IMR-90 (cell line): Measurements from ENCODE around the gene POLR2E. TPM values are rescaled to one million over a fixed set of nuclear protein-coding genes. Genes with fewer than 3 reads are reported as not detected.

ENCODE experiments used
- ATAC-seq: fragments of 200-7000 bp; cut with Tn5 transposase; 2 replicates; pipeline ENCODE4 v1.9.1; 2020; ENCODE audit warnings: low read depth, mild to moderate bottlenecking, moderate library complexity
- BruUV-seq: library from RNA; stranded (reverse); fragments of 400-500 nt; replicated peaks from 2 replicates; lab custom pipeline; 2021; lab: Mats Ljungman, UMichigan
- CTCF ChIA-PET: fragments of 300-600 bp; formaldehyde crosslinking; extraction: SDS; loops from one replicate; lab custom pipeline; 2021; ENCODE audit warnings: antibody characterized with exemption; lab: Yijun Ruan, JAX
- POLR2A ChIA-PET: fragments of 300-600 bp; sonication (Branson Sonifier 250); formaldehyde crosslinking; loops from one replicate; lab custom pipeline; 2022; ENCODE audit warnings: antibody characterized with exemption; ENCODE audit not compliant: unreplicated experiment; lab: Charles Lee
- DNase-seq: peaks from one replicate; pipeline ENCODE4 v3.0.0; 2013
- H2AFZ ChIP-seq: replicated peaks from 2 replicates; pipeline ENCODE3; 2013; ENCODE audit warnings: low read length, mild to moderate bottlenecking; ENCODE audit not compliant: poor library complexity
- H2AK5ac ChIP-seq: 2 replicates; pipeline ENCODE4 v1.6.1; 2013; ENCODE audit warnings: low read depth, low read length, inconsistent platforms
- H2AK9ac ChIP-seq: replicated peaks from 2 replicates; pipeline ENCODE3; 2013; ENCODE audit warnings: mild to moderate bottlenecking, low read depth, low read length, moderate library complexity; ENCODE audit not compliant: poor library complexity
- H2BK120ac ChIP-seq: 2 replicates; pipeline ENCODE4 v1.6.1; 2013; ENCODE audit warnings: low read depth, low read length, inconsistent platforms
- H2BK15ac ChIP-seq: 3 replicates; pipeline ENCODE4 v1.6.1; 2013; ENCODE audit warnings: low read depth, low read length, inconsistent platforms
- H2BK20ac ChIP-seq: 2 replicates; pipeline ENCODE4 v1.6.1; 2013; ENCODE audit warnings: low read depth, mild to moderate bottlenecking, inconsistent platforms, low read length, moderate library complexity
- H2BK5ac ChIP-seq: 2 replicates; pipeline ENCODE4 v1.6.1; 2013; ENCODE audit warnings: mild to moderate bottlenecking, low read depth, low read length, inconsistent platforms; ENCODE audit not compliant: poor library complexity, severe bottlenecking
- H3K14ac ChIP-seq: replicated peaks from 2 replicates; pipeline ENCODE4 v1.6.1; 2013; ENCODE audit warnings: low read depth, low read length, inconsistent platforms
- H3K18ac ChIP-seq: 2 replicates; pipeline ENCODE4 v1.6.1; 2013; ENCODE audit warnings: low read depth, low read length, control low read depth
- H3K23ac ChIP-seq: 2 replicates; pipeline ENCODE4 v1.6.1; 2013; ENCODE audit warnings: low read depth, low read length, inconsistent platforms
- H3K27ac ChIP-seq: 2 replicates; pipeline ENCODE4 v1.5.1; 2013; ENCODE audit warnings: mild to moderate bottlenecking, control low read depth, low read length; ENCODE audit not compliant: insufficient read depth
- H3K27me3 ChIP-seq: 2 replicates; pipeline ENCODE4 v1.6.1; 2013; ENCODE audit warnings: low read length; ENCODE audit not compliant: control insufficient read depth, insufficient read depth
- H3K36me3 ChIP-seq: 2 replicates; pipeline ENCODE4 v1.6.1; 2013; ENCODE audit warnings: low read length, mixed read lengths; ENCODE audit not compliant: control insufficient read depth, insufficient read depth
- H3K4ac ChIP-seq: 2 replicates; pipeline ENCODE4 v1.6.1; 2013; ENCODE audit warnings: low read depth, low read length, inconsistent platforms
- H3K4me1 ChIP-seq: 2 replicates; pipeline ENCODE4 v1.6.1; 2013; ENCODE audit warnings: low read length, mixed read lengths; ENCODE audit not compliant: control insufficient read depth, insufficient read depth
- H3K4me2 ChIP-seq: 2 replicates; pipeline ENCODE4 v1.6.1; 2013; ENCODE audit warnings: low read depth, mild to moderate bottlenecking, control low read depth, low read length, moderate library complexity
- H3K4me3 ChIP-seq: 2 replicates; pipeline ENCODE4 v1.5.1; 2013; ENCODE audit warnings: low read depth, mild to moderate bottlenecking, control low read depth, low read length, moderate library complexity; ENCODE audit not compliant: insufficient read depth
- H3K56ac ChIP-seq: 2 replicates; pipeline ENCODE4 v1.6.1; 2013; ENCODE audit warnings: low read length, inconsistent platforms; ENCODE audit not compliant: insufficient read depth; ENCODE audit errors: extremely low read depth
- H3K79me1 ChIP-seq, 2 experiments: 2 replicates each; pipeline ENCODE4 v1.6.1; 2013; ENCODE audit warnings: low read length in 2 of 2, inconsistent platforms in 1 of 2, low read depth in 1 of 2
- H3K9ac ChIP-seq: 2 replicates; pipeline ENCODE4 v1.6.1; 2013; ENCODE audit warnings: low read depth, low read length, control low read depth
- H3K9me1 ChIP-seq: 2 replicates; pipeline ENCODE4 v1.6.1; 2013; ENCODE audit warnings: low read length, inconsistent platforms; ENCODE audit not compliant: insufficient read depth
- H3K9me3 ChIP-seq: 2 replicates; pipeline ENCODE4 v1.6.1; 2013; ENCODE audit warnings: low read length; ENCODE audit not compliant: control insufficient read depth, insufficient read depth
- H4K20me1 ChIP-seq: 2 replicates; pipeline ENCODE4 v1.6.1; 2013; ENCODE audit warnings: low read length, inconsistent platforms; ENCODE audit not compliant: insufficient read depth
- H4K5ac ChIP-seq: 2 replicates; pipeline ENCODE4 v1.6.1; 2013; ENCODE audit warnings: mild to moderate bottlenecking, low read depth, low read length, control low read depth
- H4K8ac ChIP-seq, 2 experiments: 2 replicates each; pipeline ENCODE4 v1.6.1; 2013; ENCODE audit warnings: low read depth in 2 of 2, low read length in 2 of 2, control low read depth in 1 of 2, inconsistent platforms in 1 of 2
- H4K91ac ChIP-seq: 2 replicates; pipeline ENCODE4 v1.6.1; 2013; ENCODE audit warnings: low read depth, low read length, inconsistent platforms; ENCODE audit not compliant: insufficient read depth
- BHLHE40 ChIP-seq: fragments of 150-350 bp; IDR thresholded peaks from 2 replicates; pipeline ENCODE4 v1.6.1; 2016; ENCODE audit warnings: mild to moderate bottlenecking, low read depth, low read length
- RAD21 ChIP-seq: IDR thresholded peaks from 2 replicates; pipeline ENCODE4 v1.6.1; 2012; ENCODE audit warnings: low read length, improper control_type of control experiment
- RCOR1 ChIP-seq: IDR thresholded peaks from 2 replicates; pipeline ENCODE4 v1.6.1; 2012; ENCODE audit warnings: mild to moderate bottlenecking, low read length, improper control_type of control experiment; ENCODE audit not compliant: insufficient replicate concordance
- WGBS, 2 experiments: methylation state at CpG; one replicate each; pipeline versions ENCODE4 v1.1.5 to v1.1.7; 2013; ENCODE audit warnings: missing lambda C conversion rate in 2 of 2; ENCODE audit not compliant: insufficient read length in 1 of 2; ENCODE audit errors: extremely low coverage in 2 of 2; 5-methylcytosine and 5-hydroxymethylcytosine counted together
- dilution Hi-C: fragments of 300-500 bp; cut with HindIII; formaldehyde crosslinking; loops from one replicate; pipeline ENCODE4 v1.14.3; 2018; ENCODE audit warnings: low sequenced_read_pairs; ENCODE audit not compliant: unreplicated experiment
- in situ Hi-C: fragments of 300-500 bp; cut with MboI; formaldehyde crosslinking; loops from 3 replicates; pipeline ENCODE4 v1.14.3; 2019; ENCODE audit warnings: low sequenced_read_pairs, inconsistent platforms, mixed read lengths
- intact Hi-C: fragments of 100-400 bp; cut with micrococcal nuclease; formaldehyde crosslinking; loops from 2 replicates; pipeline ENCODE4 v1.10.0; 2022
- polyA plus RNA-seq, 3 experiments: library from polyadenylated mRNA; depleted of rRNA; stranded (reverse); fragments of >200 nt; gene quantifications; 2 replicates each; pipeline ENCODE4 v1.2.3, GENCODE V29; 2012; ENCODE audit warnings: low replicate concordance in 1 of 3
- total RNA-seq: library from RNA; depleted of rRNA; stranded (reverse); fragments of >200 nt; gene quantifications from 2 replicates; pipeline ENCODE4 v1.2.3, GENCODE V29; 2012
- TF ChIP-seq, protein P1 (sequence below): fragments of 150-350 bp; IDR thresholded peaks from 2 replicates; pipeline ENCODE4 v1.6.1; 2017; ENCODE audit warnings: mild to moderate bottlenecking, antibody characterized with exemption, low read length, low read depth

POLR2E gene
- total and polyA plus RNA-seq, 2 of the 4 experiments (the other 2 are of a cell fraction): 294 to 391 TPM

DNA sequence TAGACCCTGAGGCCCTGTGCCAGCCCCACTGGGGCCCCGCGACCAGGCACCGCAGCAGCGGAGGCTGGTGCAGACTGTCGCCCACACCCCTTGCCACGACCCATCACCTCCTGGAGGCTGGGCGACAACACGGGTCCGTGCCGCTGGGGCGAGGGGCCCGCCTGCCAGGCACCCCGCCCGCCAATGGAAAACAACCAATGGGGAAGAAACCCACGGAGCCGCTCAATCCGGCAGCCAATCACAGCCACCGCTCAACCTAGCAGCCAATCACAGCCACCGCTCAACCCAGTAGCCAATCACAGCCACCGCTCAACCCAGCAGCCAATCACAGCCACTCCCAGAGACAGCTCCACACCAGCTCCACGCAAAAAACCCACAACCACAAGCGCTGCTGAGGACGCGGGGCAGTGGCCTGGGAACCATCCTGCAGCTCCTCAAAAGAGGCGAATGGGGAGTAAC lies 38.3 kb upstream of the POLR2E start:
- no peaks in the 10 kb centered on the region for H3K9me3 ChIP-seq
- ATAC-seq (no peak), DNase-seq (no peak)

More for the DNA sequence above, 38.3 kb upstream of the POLR2E start:
- no peak overlapping the region for H4K8ac ChIP-seq
- no peak overlapping the region for H2BK15ac ChIP-seq
- dilution Hi-C loops (no loop called here), in situ Hi-C loops (no loop called here), intact Hi-C loops (loop anchor here (5.0 kb wide), 1 partner anchor 39 kb away; the partner anchor contains the start of gene SBNO2)
- H4K20me1 ChIP-seq: peaks cover 33% of the 10 kb centered on the region
- CTCF ChIA-PET: interaction anchor here (0.8 to 0.9 kb wide), 2 partner anchors 20 to 61 kb away, joined by 3 read pairs; no protein-coding TSS in a partner anchor
- H2BK20ac ChIP-seq: peak overlapping the region; percentile 22; the same call in 1 of the 2 replicates
- TF ChIP-seq, protein P1, sequence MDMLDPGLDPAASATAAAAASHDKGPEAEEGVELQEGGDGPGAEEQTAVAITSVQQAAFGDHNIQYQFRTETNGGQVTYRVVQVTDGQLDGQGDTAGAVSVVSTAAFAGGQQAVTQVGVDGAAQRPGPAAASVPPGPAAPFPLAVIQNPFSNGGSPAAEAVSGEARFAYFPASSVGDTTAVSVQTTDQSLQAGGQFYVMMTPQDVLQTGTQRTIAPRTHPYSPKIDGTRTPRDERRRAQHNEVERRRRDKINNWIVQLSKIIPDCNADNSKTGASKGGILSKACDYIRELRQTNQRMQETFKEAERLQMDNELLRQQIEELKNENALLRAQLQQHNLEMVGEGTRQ: no peak
- no peak for TF ChIP-seq BHLHE40
- TF ChIP-seq RAD21: no peak
- TF ChIP-seq RCOR1: no peak
- no peak overlapping the region for H3K56ac ChIP-seq
- POLR2A ChIA-PET: interaction anchor here (0.6 kb wide), 1 partner anchor 21 kb away, joined by 10 read pairs; no protein-coding TSS in a partner anchor
- peaks cover 24% of the 10 kb centered on the region for H3K4me1 ChIP-seq
- no peak overlapping the region for H2AFZ ChIP-seq
- no peak overlapping the region for H2BK120ac ChIP-seq
- no peak overlapping the region for H3K18ac ChIP-seq
- peaks cover 25% of the 10 kb centered on the region; the same call in 1 of the 2 replicates for H3K36me3 ChIP-seq
- no peak overlapping the region for H3K9ac ChIP-seq
- no peak overlapping the region for H4K5ac ChIP-seq
- H4K91ac ChIP-seq: 0 out of 2 replicates have a peak overlapping the region, but pooled peaks have one; percentile 49
- no peak overlapping the region for H3K4me3 ChIP-seq
- H3K4ac ChIP-seq: 0 out of 2 replicates have a peak overlapping the region, but pooled peaks have one; percentile 84
- H3K23ac ChIP-seq: no peak overlapping the region
- no peak overlapping the region for H3K4me2 ChIP-seq
- BruUV-seq: no TSS peak
- no peak overlapping the region for H3K14ac ChIP-seq
- peaks cover 4% of the 10 kb centered on the region; the same call in 1 of the 2 replicates for H3K9me1 ChIP-seq
- WGBS, 2 experiments: 94% methylated on average over 19 of the region's 25 CpGs; no CpG with 5 or more reads in 1 of the 2 experiments
- no peak overlapping the region for H2AK9ac ChIP-seq
- H3K27ac ChIP-seq: peak overlapping the region; percentile 46
- no peaks in the 10 kb centered on the region for H3K27me3 ChIP-seq
- peak overlapping the region; percentile 66 for H2BK5ac ChIP-seq
- peak overlapping the region; percentile 43; the same call in 1 of the 2 replicates for H2AK5ac ChIP-seq
- H3K79me1 ChIP-seq: peaks cover 15 to 72% of the 10 kb centered on the region in 2 experiments; a peak in 3 of 4 replicates
